Caco-2 (cell line): ENCODE results near the gene GRID1. TPM values are rescaled to one million over a fixed set of nuclear protein-coding genes. Genes with fewer than 3 reads are reported as not detected.

Experiments used
- BruUV-seq: library from RNA; stranded (reverse); fragments of 400-500 nt; replicated peaks from 2 replicates; lab custom pipeline; 2021; lab: Mats Ljungman, UMichigan
- CTCF ChIA-PET: fragments of 300-600 bp; sonication (Branson Sonifier 250); formaldehyde crosslinking; loops from one replicate; lab custom pipeline; 2022; ENCODE audit warnings: antibody characterized with exemption; lab: Charles Lee
- POLR2A ChIA-PET: fragments of 300-600 bp; sonication (Branson Sonifier 250); formaldehyde crosslinking; loops from one replicate; lab custom pipeline; 2022; ENCODE audit warnings: antibody characterized with exemption; lab: Charles Lee
- DNase-seq, 2 experiments: peaks; one replicate each; pipeline versions ENCODE4 v3.0.0 to v3.0.0-alpha.2; 2020 to 2022
- H3K27me3 ChIP-seq: replicated peaks from 2 replicates; pipeline ENCODE4 v1.6.0; 2011; ENCODE audit warnings: low read length; ENCODE audit not compliant: control insufficient read depth, insufficient read depth
- H3K36me3 ChIP-seq: 2 replicates; pipeline ENCODE4 v1.5.1; 2011; ENCODE audit warnings: low read length; ENCODE audit not compliant: control insufficient read depth, insufficient read depth
- H3K4me1 ChIP-seq: fragments of 250-450 bp; sonication (Bioruptor Pico); 2 replicates; pipeline ENCODE4 v1.5.1; 2020; ENCODE audit warnings: mild to moderate bottlenecking
- H3K4me3 ChIP-seq: 2 replicates; pipeline ENCODE4 v1.5.1; 2011; ENCODE audit warnings: low read depth, mild to moderate bottlenecking, control low read depth, low read length
- H3K9me3 ChIP-seq: fragments of 250-450 bp; sonication (Bioruptor Pico); 2 replicates; pipeline ENCODE4 v1.5.1; 2020; ENCODE audit warnings: mild to moderate bottlenecking, moderate library complexity
- H3K27ac Mint-ChIP-seq: one replicate; pipeline ENCODE4 v1.8.0; 2022; ENCODE audit warnings: mixed read lengths; ENCODE audit not compliant: unreplicated experiment
- H3K27me3 Mint-ChIP-seq: one replicate; pipeline ENCODE4 v1.8.0; 2022; ENCODE audit warnings: mixed read lengths; ENCODE audit not compliant: insufficient read depth, unreplicated experiment
- H3K36me3 Mint-ChIP-seq: one replicate; pipeline ENCODE4 v1.8.0; 2022; ENCODE audit warnings: mild to moderate bottlenecking, mixed read lengths; ENCODE audit not compliant: insufficient read depth, unreplicated experiment
- H3K4me1 Mint-ChIP-seq: one replicate; pipeline ENCODE4 v1.8.0; 2022; ENCODE audit warnings: low read depth, mixed read lengths; ENCODE audit not compliant: unreplicated experiment
- H3K4me3 Mint-ChIP-seq: one replicate; pipeline ENCODE4 v1.8.0; 2022; ENCODE audit warnings: mild to moderate bottlenecking, moderate library complexity, mixed read lengths; ENCODE audit not compliant: unreplicated experiment
- H3K9me3 Mint-ChIP-seq: one replicate; pipeline ENCODE4 v1.8.0; 2022; ENCODE audit warnings: mixed read lengths; ENCODE audit not compliant: unreplicated experiment
- intact Hi-C: fragments of 100-400 bp; cut with micrococcal nuclease; formaldehyde crosslinking; loops from one replicate; pipeline ENCODE4 v1.10.0; 2022; ENCODE audit not compliant: unreplicated experiment
- total RNA-seq: library from RNA; stranded (reverse); gene quantifications from 2 replicates; pipeline ENCODE4 v1.2.3, GENCODE V29; 2022
- TF ChIP-seq, protein P1 (sequence below), 2 experiments: fragments of 200-600 bp in 1 of 2; IDR thresholded peaks; 1 replicate in 1 of 2; 2 replicates in 1 of 2; pipeline versions ENCODE4 v1.5.1 to v1.8.0; 2011 to 2022; ENCODE audit warnings: antibody characterized with exemption in 1 of 2, control low read depth in 1 of 2, inconsistent platforms in 1 of 2, low read depth in 1 of 2, low read length in 1 of 2, mild to moderate bottlenecking in 1 of 2, moderate library complexity in 1 of 2; ENCODE audit not compliant: insufficient read depth in 1 of 2, severe bottlenecking in 1 of 2, unreplicated experiment in 1 of 2

Gene GRID1
- total RNA-seq, 1 experiment from 2014 or later, result 8.0 TPM

- H3K9me3 ChIP-seq, result no peaks in the 10 kb centered on the region
- DNase-seq, result no peak
- Mint-ChIP-seq H3K27me3 (no peaks in the 10 kb centered on the region), H3K9me3 (no peaks in the 10 kb centered on the region), H3K27ac (no peak overlapping the region), H3K4me1 (peaks cover 3% of the 10 kb centered on the region), H3K4me3 (no peak overlapping the region), H3K36me3 (no peaks in the 10 kb centered on the region)
- TF ChIP-seq, protein P1, sequence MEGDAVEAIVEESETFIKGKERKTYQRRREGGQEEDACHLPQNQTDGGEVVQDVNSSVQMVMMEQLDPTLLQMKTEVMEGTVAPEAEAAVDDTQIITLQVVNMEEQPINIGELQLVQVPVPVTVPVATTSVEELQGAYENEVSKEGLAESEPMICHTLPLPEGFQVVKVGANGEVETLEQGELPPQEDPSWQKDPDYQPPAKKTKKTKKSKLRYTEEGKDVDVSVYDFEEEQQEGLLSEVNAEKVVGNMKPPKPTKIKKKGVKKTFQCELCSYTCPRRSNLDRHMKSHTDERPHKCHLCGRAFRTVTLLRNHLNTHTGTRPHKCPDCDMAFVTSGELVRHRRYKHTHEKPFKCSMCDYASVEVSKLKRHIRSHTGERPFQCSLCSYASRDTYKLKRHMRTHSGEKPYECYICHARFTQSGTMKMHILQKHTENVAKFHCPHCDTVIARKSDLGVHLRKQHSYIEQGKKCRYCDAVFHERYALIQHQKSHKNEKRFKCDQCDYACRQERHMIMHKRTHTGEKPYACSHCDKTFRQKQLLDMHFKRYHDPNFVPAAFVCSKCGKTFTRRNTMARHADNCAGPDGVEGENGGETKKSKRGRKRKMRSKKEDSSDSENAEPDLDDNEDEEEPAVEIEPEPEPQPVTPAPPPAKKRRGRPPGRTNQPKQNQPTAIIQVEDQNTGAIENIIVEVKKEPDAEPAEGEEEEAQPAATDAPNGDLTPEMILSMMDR (IDR thresholded peaks at IDR 0.05; ENCODE audit: insufficient read depth in 1 of 2, low read depth in 1 of 2, low read length in 1 of 2, severe bottlenecking in 1 of 2, unreplicated experiment in 1 of 2), result no peak
- no peaks in the 10 kb centered on the region for H3K36me3 ChIP-seq
- no peak overlapping the region for H3K4me3 ChIP-seq
- intact Hi-C loops, result no loop called here
- ChIA-PET POLR2A (no interaction called here), CTCF (no interaction called here)
- no TSS peak for BruUV-seq
- no peaks in the 10 kb centered on the region for H3K27me3 ChIP-seq
- no peaks in the 10 kb centered on the region for H3K4me1 ChIP-seq
Measured at GRCh38 chr10:86113983-86114382, 252.6 kb downstream of the GRID1 start.

- H3K27ac Mint-ChIP-seq, result no peak overlapping the region
- no peak for DNase-seq
- H3K4me1 Mint-ChIP-seq, result peaks cover 7% of the 10 kb centered on the region
- TF ChIP-seq, protein P1 (IDR thresholded peaks at IDR 0.05; ENCODE audit: insufficient read depth in 1 of 2, low read depth in 1 of 2, low read length in 1 of 2, severe bottlenecking in 1 of 2, unreplicated experiment in 1 of 2), result no peak
- CTCF ChIA-PET, result no interaction called here
- Histone ChIP-seq H3K4me3 (no peak overlapping the region), H3K36me3 (no peaks in the 10 kb centered on the region), H3K9me3 (no peaks in the 10 kb centered on the region), H3K4me1 (no peaks in the 10 kb centered on the region), H3K27me3 (no peaks in the 10 kb centered on the region)
- H3K9me3 Mint-ChIP-seq, result no peaks in the 10 kb centered on the region
- no peaks in the 10 kb centered on the region for H3K36me3 Mint-ChIP-seq
- H3K27me3 Mint-ChIP-seq, result no peaks in the 10 kb centered on the region
- BruUV-seq, result no TSS peak
- intact Hi-C loops, result no loop called here
- POLR2A ChIA-PET, result no interaction called here
- H3K4me3 Mint-ChIP-seq, result no peak overlapping the region
Measured at GRCh38 chr10:86113501-86113900, 253.1 kb downstream of the GRID1 start.

- Histone ChIP-seq H3K4me3 (no peak overlapping the region), H3K4me1 (no peaks in the 10 kb centered on the region), H3K36me3 (no peaks in the 10 kb centered on the region), H3K9me3 (no peaks in the 10 kb centered on the region), H3K27me3 (no peaks in the 10 kb centered on the region)
- POLR2A ChIA-PET, result no interaction called here
- TF ChIP-seq, protein P1 (IDR thresholded peaks at IDR 0.05; ENCODE audit: insufficient read depth in 1 of 2, low read depth in 1 of 2, low read length in 1 of 2, severe bottlenecking in 1 of 2, unreplicated experiment in 1 of 2), result no peak
- Mint-ChIP-seq H3K27ac (no peak overlapping the region), H3K27me3 (no peaks in the 10 kb centered on the region), H3K36me3 (no peaks in the 10 kb centered on the region), H3K4me3 (no peak overlapping the region), H3K4me1 (peaks cover 7% of the 10 kb centered on the region), H3K9me3 (no peaks in the 10 kb centered on the region)
- CTCF ChIA-PET, result no interaction called here
- BruUV-seq, result no TSS peak
- intact Hi-C loops, result no loop called here
- no peak for DNase-seq
Measured at GRCh38 chr10:86113044-86113443, 253.6 kb downstream of the GRID1 start.
